ENCODE results near the gene HNRNPL. TPM values are rescaled to one million over a fixed set of nuclear protein-coding genes. Genes with fewer than 3 reads are reported as not detected.
A peak's percentile ranks its signal among the peaks of the same experiment; 100 is the strongest.

Gene HNRNPL
- total RNA-seq, 1 experiment from 2014 or later, result 749 TPM

- no TSS peak for BruUV-seq (replicated peaks)
- in situ Hi-C loops (cut with HindIII; ENCODE audit: low pct_unique_long_range_greater_than_20kb, low sequenced_read_pairs), result loop anchor here (10.0 kb wide), 1 partner anchor 85 kb away; the partner anchor contains the start of genes MRPS12 and SARS2
- CTCF ChIA-PET, result interaction anchor here (0.5 to 1.0 kb wide), 9 partner anchors 9 to 331 kb away, joined by 3 to 7 read pairs (median 4); partner anchors contain the start of genes MRPS12, NFKBIB, SARS2 and SIRT2
Measured at GRCh38 chr19:38849147-38849859, 483 bp downstream of the HNRNPL start.

GRCh38 chr19:38848299-38849146 lies 1.3 kb downstream of the HNRNPL start:
- DNase-seq (ENCODE audit: low read depth, low spot score), result no peak
- BruUV-seq (replicated peaks), result TSS peak; percentile 82
- Histone ChIP-seq H3K4me3 (ENCODE audit: low read depth in 2 of 2, low read length in 2 of 2) (peak overlapping the region; percentile 57 to 68), H3K27me3 (ENCODE audit: control insufficient read depth, insufficient read depth, low read length) (no peaks in the 10 kb centered on the region), H3K4me1 (ENCODE audit: control insufficient read depth, insufficient read depth, low read length) (peaks cover 58% of the 10 kb centered on the region), H3K27ac (ENCODE audit: low read length) (peak overlapping the region; percentile 99), H3K36me3 (ENCODE audit: control insufficient read depth, insufficient read depth, low read length) (peaks cover 44% of the 10 kb centered on the region), H3K9me3 (ENCODE audit: control insufficient read depth, insufficient read depth, low read depth, low read length) (no peaks in the 10 kb centered on the region)
- no peak for TF ChIP-seq SIN3A (IDR thresholded peaks at IDR 0.05; ENCODE audit: borderline replicate concordance, insufficient read depth, low read depth, low read length)
- TF ChIP-seq, protein P1, sequence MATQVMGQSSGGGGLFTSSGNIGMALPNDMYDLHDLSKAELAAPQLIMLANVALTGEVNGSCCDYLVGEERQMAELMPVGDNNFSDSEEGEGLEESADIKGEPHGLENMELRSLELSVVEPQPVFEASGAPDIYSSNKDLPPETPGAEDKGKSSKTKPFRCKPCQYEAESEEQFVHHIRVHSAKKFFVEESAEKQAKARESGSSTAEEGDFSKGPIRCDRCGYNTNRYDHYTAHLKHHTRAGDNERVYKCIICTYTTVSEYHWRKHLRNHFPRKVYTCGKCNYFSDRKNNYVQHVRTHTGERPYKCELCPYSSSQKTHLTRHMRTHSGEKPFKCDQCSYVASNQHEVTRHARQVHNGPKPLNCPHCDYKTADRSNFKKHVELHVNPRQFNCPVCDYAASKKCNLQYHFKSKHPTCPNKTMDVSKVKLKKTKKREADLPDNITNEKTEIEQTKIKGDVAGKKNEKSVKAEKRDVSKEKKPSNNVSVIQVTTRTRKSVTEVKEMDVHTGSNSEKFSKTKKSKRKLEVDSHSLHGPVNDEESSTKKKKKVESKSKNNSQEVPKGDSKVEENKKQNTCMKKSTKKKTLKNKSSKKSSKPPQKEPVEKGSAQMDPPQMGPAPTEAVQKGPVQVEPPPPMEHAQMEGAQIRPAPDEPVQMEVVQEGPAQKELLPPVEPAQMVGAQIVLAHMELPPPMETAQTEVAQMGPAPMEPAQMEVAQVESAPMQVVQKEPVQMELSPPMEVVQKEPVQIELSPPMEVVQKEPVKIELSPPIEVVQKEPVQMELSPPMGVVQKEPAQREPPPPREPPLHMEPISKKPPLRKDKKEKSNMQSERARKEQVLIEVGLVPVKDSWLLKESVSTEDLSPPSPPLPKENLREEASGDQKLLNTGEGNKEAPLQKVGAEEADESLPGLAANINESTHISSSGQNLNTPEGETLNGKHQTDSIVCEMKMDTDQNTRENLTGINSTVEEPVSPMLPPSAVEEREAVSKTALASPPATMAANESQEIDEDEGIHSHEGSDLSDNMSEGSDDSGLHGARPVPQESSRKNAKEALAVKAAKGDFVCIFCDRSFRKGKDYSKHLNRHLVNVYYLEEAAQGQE (IDR thresholded peaks at IDR 0.05; ENCODE audit: insufficient read depth in 1 of 2, low read depth in 2 of 2, low read length in 1 of 2), result no peak
- no peak for TF ChIP-seq TCF7L2 (IDR thresholded peaks at IDR 0.05; ENCODE audit: low read depth, low read length)
- no peak for TF ChIP-seq POLR2AphosphoS5 (IDR thresholded peaks at IDR 0.05; ENCODE audit: low read depth, low read length)
- TF ChIP-seq, protein P2, sequence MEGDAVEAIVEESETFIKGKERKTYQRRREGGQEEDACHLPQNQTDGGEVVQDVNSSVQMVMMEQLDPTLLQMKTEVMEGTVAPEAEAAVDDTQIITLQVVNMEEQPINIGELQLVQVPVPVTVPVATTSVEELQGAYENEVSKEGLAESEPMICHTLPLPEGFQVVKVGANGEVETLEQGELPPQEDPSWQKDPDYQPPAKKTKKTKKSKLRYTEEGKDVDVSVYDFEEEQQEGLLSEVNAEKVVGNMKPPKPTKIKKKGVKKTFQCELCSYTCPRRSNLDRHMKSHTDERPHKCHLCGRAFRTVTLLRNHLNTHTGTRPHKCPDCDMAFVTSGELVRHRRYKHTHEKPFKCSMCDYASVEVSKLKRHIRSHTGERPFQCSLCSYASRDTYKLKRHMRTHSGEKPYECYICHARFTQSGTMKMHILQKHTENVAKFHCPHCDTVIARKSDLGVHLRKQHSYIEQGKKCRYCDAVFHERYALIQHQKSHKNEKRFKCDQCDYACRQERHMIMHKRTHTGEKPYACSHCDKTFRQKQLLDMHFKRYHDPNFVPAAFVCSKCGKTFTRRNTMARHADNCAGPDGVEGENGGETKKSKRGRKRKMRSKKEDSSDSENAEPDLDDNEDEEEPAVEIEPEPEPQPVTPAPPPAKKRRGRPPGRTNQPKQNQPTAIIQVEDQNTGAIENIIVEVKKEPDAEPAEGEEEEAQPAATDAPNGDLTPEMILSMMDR (IDR thresholded peaks at IDR 0.05), result no peak
- CTCF ChIA-PET, result interaction anchor here (0.5 to 1.0 kb wide), 8 partner anchors 8 to 330 kb away, joined by 3 to 7 read pairs (median 4); partner anchors contain the start of genes MRPS12, NFKBIB, SARS2 and SIRT2
- POLR2A ChIA-PET, result interaction anchor here (0.5 to 1.5 kb wide), 22 partner anchors 9 to 378 kb away, joined by 3 to 30 read pairs (median 3); partner anchors contain the start of genes ECH1, MRPS12, NFKBIB and SARS2
- in situ Hi-C loops (cut with HindIII; ENCODE audit: low pct_unique_long_range_greater_than_20kb, low sequenced_read_pairs) (loop anchor here (10.0 kb wide), 1 partner anchor 86 kb away; the partner anchor contains the start of genes MRPS12 and SARS2), intact Hi-C loops (cut with micrococcal nuclease; ENCODE audit: unreplicated experiment) (loop anchor here (1.0 kb wide), 1 partner anchor 82 kb away; the partner anchor contains the start of genes MRPS12 and SARS2)
- ATAC-seq, result no peak

More at GRCh38 chr19:38849147-38849859, 483 bp downstream of the HNRNPL start:
- DNase-seq (ENCODE audit: low read depth, low spot score) (peak; percentile 99), ATAC-seq (peak; percentile 39)
- TF ChIP-seq TCF7L2 (IDR thresholded peaks at IDR 0.05; ENCODE audit: low read depth, low read length), result peak; percentile 97
- TF ChIP-seq, protein P2 (IDR thresholded peaks at IDR 0.05), result no peak
- Histone ChIP-seq H3K4me3 (ENCODE audit: low read depth in 2 of 2, low read length in 2 of 2) (peak overlapping the region; percentile 57 to 68), H3K36me3 (ENCODE audit: control insufficient read depth, insufficient read depth, low read length) (peaks cover 36% of the 10 kb centered on the region), H3K27me3 (ENCODE audit: control insufficient read depth, insufficient read depth, low read length) (no peaks in the 10 kb centered on the region), H3K4me1 (ENCODE audit: control insufficient read depth, insufficient read depth, low read length) (peaks cover 53% of the 10 kb centered on the region), H3K27ac (ENCODE audit: low read length) (peak overlapping the region; percentile 99), H3K9me3 (ENCODE audit: control insufficient read depth, insufficient read depth, low read depth, low read length) (no peaks in the 10 kb centered on the region)
- intact Hi-C loops (cut with micrococcal nuclease; ENCODE audit: unreplicated experiment), result loop anchor here (1.0 kb wide), 1 partner anchor 81 kb away; the partner anchor contains the start of genes MRPS12 and SARS2
- POLR2A ChIA-PET, result interaction anchor here (0.5 to 1.5 kb wide), 27 partner anchors 9 to 947 kb away, joined by 3 to 30 read pairs (median 4); partner anchors contain the start of genes ECH1, MRPS12, NFKBIB and SARS2

All from Panc1 (cell line).